ENCODE measurements around the gene AGTRAP.

- no peak for TF ChIP-seq FOXP2 (optimal IDR thresholded peaks at IDR 0.05; ENCODE audit: borderline replicate concordance, extremely low read depth, extremely low read length, insufficient read depth)
- TF ChIP-seq POLR2AphosphoS5 (IDR thresholded peaks at IDR 0.05; ENCODE audit: low read depth, low read length): no peak
Observed at GRCh38 chr1:11767922-11768704, 32.2 kb downstream of the AGTRAP start.

Measured in PFSK-1 (cell line).